Measurements from ENCODE around the gene ADGB. TPM values are rescaled to one million over a fixed set of nuclear protein-coding genes. Genes with fewer than 3 reads are reported as not detected.
A peak's percentile ranks its signal among the peaks of the same experiment; 100 is the strongest.
"Not testable (repeated sequence)": the region's sequence is repeated elsewhere in the genome, so short reads cannot be mapped to it uniquely, and the experiment has no call there.

ADGB gene
- total and polyA plus RNA-seq, 4 experiments from 2014 or later, result not detected

GRCh38 chr6:146785001-146785585 lies 186.3 kb downstream of the ADGB start:
- no peak overlapping the region for H3K27ac ChIP-seq (ENCODE audit: low read depth, low read length)
- ChIA-PET CTCF (ENCODE audit: partially characterized antibody) (interaction anchor here (1.0 to 1.2 kb wide), 2 partner anchors 9 to 11 kb away, joined by 3 to 6 read pairs; no protein-coding TSS in a partner anchor), POLR2A (ENCODE audit: partially characterized antibody) (no interaction called here)
- H3K4me1 Mint-ChIP-seq, result peaks cover 0 to 5% (median 0%) of the 10 kb centered on the region in 4 donors
- H3K9me3 Mint-ChIP-seq, result peaks cover 0 to 2% (median 0%) of the 10 kb centered on the region in 8 donors
- H3K27me3 ChIP-seq (ENCODE audit: insufficient read depth, low read length), result no peaks in the 10 kb centered on the region
- H3K4me1 ChIP-seq (ENCODE audit: insufficient read depth, low read length), result no peaks in the 10 kb centered on the region
- H3K9me3 ChIP-seq (ENCODE audit: control insufficient read depth in 1 of 2, low read length in 2 of 2), result no peaks in the 10 kb centered on the region
- no peaks in the 10 kb centered on the region for H3K36me3 ChIP-seq (ENCODE audit: insufficient read depth, low read length)
- peaks cover 0 to 3% of the 10 kb centered on the region in 2 donors for H3K27me3 Mint-ChIP-seq
- H3K4me3 Mint-ChIP-seq, result no peak overlapping the region
- DNase-seq, result peak in 4 of 5 donors; percentile 24 to 44 (median 27)
- peak overlapping the region in 1 of 7 donors; percentile 53 for H3K27ac Mint-ChIP-seq
- no peak overlapping the region for H3K4me3 ChIP-seq (ENCODE audit: low read length in 2 of 2)
- intact Hi-C loops (cut with micrococcal nuclease), result no loop called here
- H3K36me3 Mint-ChIP-seq, result no peaks in the 10 kb centered on the region

DNA sequence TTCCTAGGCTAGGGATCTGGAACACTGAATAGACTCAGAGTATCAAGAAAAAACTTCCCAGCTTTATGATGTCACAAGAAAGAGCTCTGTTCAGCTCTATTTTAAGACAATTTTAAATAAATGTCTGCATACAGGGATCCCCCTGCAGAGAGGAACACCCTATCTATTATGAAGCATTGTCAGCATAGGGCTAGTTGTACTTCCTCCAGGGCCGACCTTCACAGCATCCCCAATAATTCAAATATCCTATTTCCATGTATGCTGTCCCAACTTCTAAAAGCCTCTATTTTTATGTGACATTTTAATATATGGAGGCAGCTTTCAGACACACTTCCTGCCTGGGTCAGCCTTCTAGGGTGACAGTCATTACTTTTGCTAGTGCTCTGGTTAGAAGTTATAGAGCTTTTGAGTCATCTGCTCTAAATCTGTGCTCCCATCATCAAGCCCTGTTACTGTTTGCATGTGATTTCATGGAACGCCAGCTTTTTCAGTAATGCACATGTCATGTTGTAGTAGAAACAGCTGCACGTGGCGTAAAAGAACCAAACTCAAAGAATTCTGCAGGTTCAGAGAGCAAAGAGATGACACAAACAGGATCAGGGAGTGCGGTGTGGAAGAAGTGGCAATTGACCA lies 189.2 kb downstream of the ADGB start:
- no peak overlapping the region for H3K27ac Mint-ChIP-seq
- Histone ChIP-seq H3K27me3 (ENCODE audit: insufficient read depth, low read length) (no peaks in the 10 kb centered on the region), H3K4me1 (ENCODE audit: insufficient read depth, low read length) (no peaks in the 10 kb centered on the region)

DNA sequence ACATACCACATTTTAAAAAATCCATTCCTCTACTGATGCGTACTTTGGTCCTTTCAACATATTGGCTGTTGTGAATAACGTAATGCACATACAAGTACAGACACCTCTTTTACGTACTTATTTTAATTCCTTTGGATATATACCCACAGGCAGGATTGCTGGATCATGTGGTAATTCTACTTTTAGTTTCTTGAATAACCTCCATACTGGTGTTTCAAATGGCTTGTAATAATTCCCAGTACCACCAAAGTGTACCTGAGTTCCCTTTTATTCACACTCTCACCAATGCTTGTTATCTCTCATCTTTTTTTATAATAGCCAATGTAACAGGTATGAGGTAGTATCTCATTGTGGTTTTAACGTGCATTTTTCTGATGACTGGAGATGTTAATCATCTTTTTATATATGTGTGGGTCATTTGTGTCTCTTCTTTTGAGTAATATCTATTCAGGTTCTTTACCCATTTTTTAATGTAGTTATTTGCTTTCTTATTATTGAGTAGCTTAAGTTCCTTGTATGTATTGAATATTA lies 191.9 kb downstream of the ADGB start:
- ChIA-PET CTCF (ENCODE audit: partially characterized antibody) (interaction anchor here (1.0 kb wide), 1 partner anchor 9 kb away, joined by 3 read pairs; no protein-coding TSS in a partner anchor), POLR2A (ENCODE audit: partially characterized antibody) (no interaction called here)
- Mint-ChIP-seq H3K36me3 (no peaks in the 10 kb centered on the region), H3K9me3 (peaks cover 0 to 17% (median 6%) of the 10 kb centered on the region in 8 donors), H3K27me3 (peaks cover 2 to 7% of the 10 kb centered on the region in 2 donors), H3K4me1 (peaks cover 0 to 2% (median 0%) of the 10 kb centered on the region in 4 donors), H3K27ac (no peak overlapping the region), H3K4me3 (no peak overlapping the region)
- intact Hi-C loops (cut with micrococcal nuclease), result no loop called here
- Histone ChIP-seq H3K4me1 (ENCODE audit: insufficient read depth, low read length) (no peaks in the 10 kb centered on the region), H3K9me3 (ENCODE audit: control insufficient read depth in 1 of 2, low read length in 2 of 2) (no peaks in the 10 kb centered on the region), H3K36me3 (ENCODE audit: insufficient read depth, low read length) (no peaks in the 10 kb centered on the region), H3K27me3 (ENCODE audit: insufficient read depth, low read length) (no peaks in the 10 kb centered on the region), H3K27ac (ENCODE audit: low read depth, low read length) (no peak overlapping the region), H3K4me3 (ENCODE audit: low read length in 2 of 2) (no peak overlapping the region)
- no peak for DNase-seq

More for the DNA sequence above, 189.2 kb downstream of the ADGB start:
- Mint-ChIP-seq H3K4me1 (peaks cover 0 to 5% (median 0%) of the 10 kb centered on the region in 4 donors), H3K9me3 (peaks cover 0 to 12% (median 4%) of the 10 kb centered on the region in 8 donors), H3K4me3 (no peak overlapping the region), H3K36me3 (no peaks in the 10 kb centered on the region), H3K27me3 (peaks cover 2 to 3% of the 10 kb centered on the region in 2 donors)
- intact Hi-C loops (cut with micrococcal nuclease), result no loop called here
- H3K27ac ChIP-seq (ENCODE audit: low read depth, low read length), result no peak overlapping the region
- no peaks in the 10 kb centered on the region for H3K9me3 ChIP-seq (ENCODE audit: control insufficient read depth in 1 of 2, low read length in 2 of 2)
- H3K36me3 ChIP-seq (ENCODE audit: insufficient read depth, low read length), result no peaks in the 10 kb centered on the region
- ChIA-PET POLR2A (ENCODE audit: partially characterized antibody) (no interaction called here), CTCF (ENCODE audit: partially characterized antibody) (interaction anchor here (1.3 kb wide), 1 partner anchor 19 kb away, joined by 4 read pairs; no protein-coding TSS in a partner anchor)
- no peak for DNase-seq
- no peak overlapping the region for H3K4me3 ChIP-seq (ENCODE audit: low read length in 2 of 2)

DNA sequence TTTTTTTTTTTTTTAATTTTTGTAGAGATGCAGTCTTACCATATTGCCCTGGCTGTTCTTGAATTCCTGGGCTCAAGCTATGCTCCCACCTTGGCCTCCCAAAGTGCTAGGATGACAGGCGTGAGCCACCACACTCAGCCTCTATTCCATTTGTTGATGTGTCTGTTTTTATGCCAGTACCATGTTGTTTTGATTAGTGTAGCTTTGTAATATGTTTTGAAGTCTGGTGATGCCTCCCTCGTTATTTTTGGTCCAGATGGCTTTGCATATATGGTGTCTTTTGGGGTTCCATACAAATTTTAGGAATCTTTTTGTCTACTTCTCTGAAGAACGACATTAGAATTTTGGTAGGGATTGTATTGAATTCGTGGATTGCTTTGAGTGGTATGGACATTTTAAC lies 193.2 kb downstream of the ADGB start:
- H3K27ac Mint-ChIP-seq, result no peak overlapping the region
- no peak overlapping the region for H3K4me3 ChIP-seq (ENCODE audit: low read length in 2 of 2)
- H3K27ac ChIP-seq (ENCODE audit: low read depth, low read length), result no peak overlapping the region
- no peak for DNase-seq
- no peaks in the 10 kb centered on the region for H3K9me3 ChIP-seq (ENCODE audit: control insufficient read depth in 1 of 2, low read length in 2 of 2)
- H3K36me3 Mint-ChIP-seq, result no peaks in the 10 kb centered on the region
- H3K36me3 ChIP-seq (ENCODE audit: insufficient read depth, low read length), result no peaks in the 10 kb centered on the region
- peaks cover 2 to 7% of the 10 kb centered on the region in 2 donors for H3K27me3 Mint-ChIP-seq
- CTCF ChIA-PET (ENCODE audit: partially characterized antibody), result no interaction called here
- H3K4me1 ChIP-seq (ENCODE audit: insufficient read depth, low read length), result no peaks in the 10 kb centered on the region
- no peak overlapping the region for H3K4me3 Mint-ChIP-seq
- H3K9me3 Mint-ChIP-seq, result peaks cover 0 to 17% (median 6%) of the 10 kb centered on the region in 8 donors
- POLR2A ChIA-PET (ENCODE audit: partially characterized antibody), result no interaction called here
- H3K4me1 Mint-ChIP-seq, result peaks cover 0 to 2% (median 0%) of the 10 kb centered on the region in 4 donors
- H3K27me3 ChIP-seq (ENCODE audit: insufficient read depth, low read length), result no peaks in the 10 kb centered on the region
- intact Hi-C loops (cut with micrococcal nuclease), result no loop called here

- H3K27ac ChIP-seq (ENCODE audit: low read depth, low read length); H3K27me3 ChIP-seq (ENCODE audit: insufficient read depth, low read length); CTCF ChIA-PET (ENCODE audit: partially characterized antibody); H3K4me1 ChIP-seq (ENCODE audit: insufficient read depth, low read length); H3K27me3 Mint-ChIP-seq; H3K4me3 Mint-ChIP-seq; POLR2A ChIA-PET (ENCODE audit: partially characterized antibody); DNase-seq; H3K9me3 ChIP-seq (ENCODE audit: control insufficient read depth in 1 of 2, low read length in 2 of 2); H3K36me3 ChIP-seq (ENCODE audit: insufficient read depth, low read length); H3K27ac Mint-ChIP-seq; H3K4me1 Mint-ChIP-seq; H3K4me3 ChIP-seq (ENCODE audit: low read length in 2 of 2); intact Hi-C loops (cut with micrococcal nuclease); H3K36me3 Mint-ChIP-seq: not testable (repeated sequence)
- H3K9me3 Mint-ChIP-seq, result peaks cover 0 to 17% (median 6%) of the 10 kb centered on the region in 8 donors
Measured at GRCh38 chr6:146793218-146793617, 194.4 kb downstream of the ADGB start.

GRCh38 chr6:146795479-146796133 lies 196.8 kb downstream of the ADGB start:
- H3K4me3 Mint-ChIP-seq, result no peak overlapping the region
- H3K36me3 ChIP-seq (ENCODE audit: insufficient read depth, low read length), result no peaks in the 10 kb centered on the region
- no peak overlapping the region for H3K27ac ChIP-seq (ENCODE audit: low read depth, low read length)
- no peaks in the 10 kb centered on the region for H3K4me1 Mint-ChIP-seq
- H3K36me3 Mint-ChIP-seq, result no peaks in the 10 kb centered on the region
- no peaks in the 10 kb centered on the region for H3K9me3 ChIP-seq (ENCODE audit: control insufficient read depth in 1 of 2, low read length in 2 of 2)
- no peak for DNase-seq
- H3K4me1 ChIP-seq (ENCODE audit: insufficient read depth, low read length), result no peaks in the 10 kb centered on the region
- POLR2A ChIA-PET (ENCODE audit: partially characterized antibody), result no interaction called here
- H3K27me3 ChIP-seq (ENCODE audit: insufficient read depth, low read length), result no peaks in the 10 kb centered on the region
- CTCF ChIA-PET (ENCODE audit: partially characterized antibody), result no interaction called here
- H3K9me3 Mint-ChIP-seq, result peaks cover 0 to 17% (median 6%) of the 10 kb centered on the region in 8 donors
- H3K4me3 ChIP-seq (ENCODE audit: low read length in 2 of 2), result no peak overlapping the region
- peaks cover 0 to 4% of the 10 kb centered on the region in 2 donors for H3K27me3 Mint-ChIP-seq
- intact Hi-C loops (cut with micrococcal nuclease), result no loop called here
- H3K27ac Mint-ChIP-seq, result no peak overlapping the region

- intact Hi-C loops (cut with micrococcal nuclease); H3K9me3 Mint-ChIP-seq; H3K4me1 Mint-ChIP-seq; H3K4me3 Mint-ChIP-seq; DNase-seq; H3K27ac ChIP-seq (ENCODE audit: low read depth, low read length); H3K27ac Mint-ChIP-seq; H3K4me3 ChIP-seq (ENCODE audit: low read length in 2 of 2); CTCF ChIA-PET (ENCODE audit: partially characterized antibody); H3K9me3 ChIP-seq (ENCODE audit: control insufficient read depth in 1 of 2, low read length in 2 of 2); H3K27me3 Mint-ChIP-seq; H3K4me1 ChIP-seq (ENCODE audit: insufficient read depth, low read length); POLR2A ChIA-PET (ENCODE audit: partially characterized antibody); H3K36me3 Mint-ChIP-seq; H3K36me3 ChIP-seq (ENCODE audit: insufficient read depth, low read length); H3K27me3 ChIP-seq (ENCODE audit: insufficient read depth, low read length): not testable (repeated sequence)
Measured at GRCh38 chr6:146803167-146803566, 204.4 kb downstream of the ADGB start.
